DMS53 (cell line): ENCODE results near the gene WBP2NL.
A peak's percentile ranks its signal among the peaks of the same experiment; 100 is the strongest.

Experiments used
- DNase-seq: peaks from one replicate; lab custom pipeline; 2025; lab: John Stamatoyannopoulos, UW

Gene WBP2NL

GRCh38 chr22:41978732-41979131 lies 19.9 kb upstream of the WBP2NL start:
- no peak for DNase-seq

- DNase-seq, result no peak
Observed at GRCh38 chr22:41979423-41980250, 19.0 kb upstream of the WBP2NL start.

- no peak for DNase-seq
Observed at GRCh38 chr22:41982865-41983264, 15.7 kb upstream of the WBP2NL start.

- DNase-seq, result no peak
Observed at GRCh38 chr22:41983513-41984405, 14.8 kb upstream of the WBP2NL start.

- DNase-seq, result no peak
Observed at GRCh38 chr22:41987276-41987675, 11.3 kb upstream of the WBP2NL start.

GRCh38 chr22:41989246-41989645 lies 9.3 kb upstream of the WBP2NL start:
- DNase-seq, result no peak

GRCh38 chr22:41991111-41991510 lies 7.5 kb upstream of the WBP2NL start:
- DNase-seq, result no peak

GRCh38 chr22:41992496-41992895 lies 6.1 kb upstream of the WBP2NL start:
- no peak for DNase-seq

- DNase-seq, result no peak
Observed at GRCh38 chr22:41995211-41995610, 3.4 kb upstream of the WBP2NL start.

GRCh38 chr22:41996826-41997225 lies 1.8 kb upstream of the WBP2NL start:
- no peak for DNase-seq

GRCh38 chr22:42000466-42000865 lies 1.9 kb downstream of the WBP2NL start:
- no peak for DNase-seq

GRCh38 chr22:42001121-42001520 lies 2.5 kb downstream of the WBP2NL start:
- no peak for DNase-seq

GRCh38 chr22:42001706-42002105 lies 3.1 kb downstream of the WBP2NL start:
- no peak for DNase-seq

GRCh38 chr22:42007922-42008321 lies 9.3 kb downstream of the WBP2NL start:
- DNase-seq, result no peak

- DNase-seq, result no peak
Observed at GRCh38 chr22:42010778-42011177, 12.2 kb downstream of the WBP2NL start.

GRCh38 chr22:42013385-42013784 lies 14.8 kb downstream of the WBP2NL start:
- no peak for DNase-seq

GRCh38 chr22:42016111-42016510 lies 17.5 kb downstream of the WBP2NL start:
- DNase-seq, result no peak

GRCh38 chr22:42018224-42018623 lies 19.6 kb downstream of the WBP2NL start:
- no peak for DNase-seq

GRCh38 chr22:42021571-42021970 lies 23.0 kb downstream of the WBP2NL start:
- DNase-seq, result no peak

GRCh38 chr22:42022162-42022847 lies 23.7 kb downstream of the WBP2NL start:
- peak; percentile 25 for DNase-seq

- no peak for DNase-seq
Observed at GRCh38 chr22:42025421-42025820, 26.8 kb downstream of the WBP2NL start.

- no peak for DNase-seq
Observed at GRCh38 chr22:42026705-42027104, 28.1 kb downstream of the WBP2NL start.
